NCI-H1092 (cell line): ENCODE data around the gene NLRP6.
"Not testable (repeated sequence)": the region's sequence is repeated elsewhere in the genome, so short reads cannot be mapped to it uniquely, and the experiment has no call there.

Experiments
- DNase-seq: peaks from one replicate; lab custom pipeline; 2025; lab: John Stamatoyannopoulos, UW

NLRP6 gene

GRCh38 chr11:293852-294661 lies 15.8 kb downstream of the NLRP6 start:
- DNase-seq, result no peak

- DNase-seq, result no peak
Observed at GRCh38 chr11:294780-295179, 16.6 kb downstream of the NLRP6 start.

GRCh38 chr11:295351-296170 lies 17.4 kb downstream of the NLRP6 start:
- no peak for DNase-seq

GRCh38 chr11:296171-297050 lies 18.2 kb downstream of the NLRP6 start:
- no peak for DNase-seq

GRCh38 chr11:297051-297585 lies 18.9 kb downstream of the NLRP6 start:
- DNase-seq, result no peak

- DNase-seq, result no peak
Observed at GRCh38 chr11:297586-298405, 19.6 kb downstream of the NLRP6 start.

GRCh38 chr11:298406-299065 lies 20.3 kb downstream of the NLRP6 start:
- DNase-seq, result no peak

GRCh38 chr11:299081-299891 lies 21.1 kb downstream of the NLRP6 start, which contains the start of gene IFITM5:
Gene IFITM5 (minus strand): TSS chr11:299526. CDS start chr11:299490, 36 bp downstream.
- DNase-seq, result no peak

GRCh38 chr11:299951-300735 lies 21.9 kb downstream of the NLRP6 start:
- no peak for DNase-seq

- no peak for DNase-seq
Observed at GRCh38 chr11:303363-303762, 25.2 kb downstream of the NLRP6 start.

GRCh38 chr11:304061-304506 lies 25.9 kb downstream of the NLRP6 start:
- DNase-seq, result no peak

- no peak for DNase-seq
Observed at GRCh38 chr11:304915-305843, 27.0 kb downstream of the NLRP6 start.

GRCh38 chr11:305844-306211 lies 27.6 kb downstream of the NLRP6 start:
- no peak for DNase-seq

GRCh38 chr11:306645-307371 lies 28.6 kb downstream of the NLRP6 start:
- no peak for DNase-seq

- not testable (repeated sequence) for DNase-seq
Observed at GRCh38 chr11:307766-308708, 29.8 kb downstream of the NLRP6 start, which contains the start of gene IFITM2. Gene IFITM2 (plus strand): TSS chr11:307816. CDS start chr11:308193, 377 bp downstream.
